Stimulated activated CD8-positive, alpha-beta memory T cell treated with anti-CD3 and anti-CD28 coated beads, Interleukin-12 subunit alpha, Interleukin-12 subunit beta, amount 100 ng/mL, for 24 hours (primary cell): ENCODE data around the gene TBRG4.

Source experiments
- DNase-seq: peaks from one replicate; pipeline ENCODE4 v3.0.0-alpha.2; 2020; ENCODE audit errors: extremely low read depth

TBRG4 gene

GRCh38 chr7:45055016-45055415 lies 56.5 kb downstream of the TBRG4 start:
- DNase-seq, result no peak

DNA sequence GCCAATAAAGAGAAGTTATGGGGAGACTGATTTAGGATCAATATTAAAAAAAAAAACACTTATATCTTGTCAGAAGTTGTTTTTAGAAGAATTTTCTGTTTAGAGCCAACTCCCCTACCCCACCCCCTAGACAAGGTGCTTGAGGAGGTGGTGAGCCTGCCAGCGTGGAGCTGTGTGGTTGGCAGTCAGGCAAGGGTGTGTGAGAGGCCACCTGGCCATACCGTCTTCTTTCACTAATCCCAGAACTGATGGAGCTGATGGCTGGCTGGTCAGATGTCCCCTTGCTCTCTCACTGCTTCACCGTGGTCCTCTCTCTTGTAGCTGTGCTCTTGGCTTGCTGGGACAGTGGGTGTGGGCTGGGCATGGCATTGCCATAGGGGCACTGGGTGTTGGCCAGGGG lies 57.1 kb downstream of the TBRG4 start:
- no peak for DNase-seq

GRCh38 chr7:45053941-45054340 lies 57.6 kb downstream of the TBRG4 start:
- DNase-seq, result no peak

DNA sequence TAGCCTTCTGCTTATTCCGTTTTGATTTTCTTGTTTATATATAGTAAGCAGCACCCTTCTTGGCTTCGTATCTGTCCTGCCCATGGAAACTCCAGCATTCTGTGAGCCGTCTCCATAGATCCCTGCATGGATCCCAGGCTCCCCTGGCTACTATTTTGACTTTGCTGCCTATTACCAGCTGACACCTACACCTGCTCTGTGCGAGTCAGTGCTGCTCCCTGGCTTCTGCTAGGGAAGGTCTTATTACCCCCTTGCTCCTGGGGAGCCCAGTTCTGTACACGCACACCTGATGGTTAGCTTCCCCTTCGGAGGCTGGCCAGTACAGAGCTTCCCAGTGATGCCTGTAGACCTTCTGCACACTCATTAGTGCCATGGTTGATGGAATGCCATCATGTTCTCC lies 58.1 kb downstream of the TBRG4 start:
- no peak for DNase-seq

DNA sequence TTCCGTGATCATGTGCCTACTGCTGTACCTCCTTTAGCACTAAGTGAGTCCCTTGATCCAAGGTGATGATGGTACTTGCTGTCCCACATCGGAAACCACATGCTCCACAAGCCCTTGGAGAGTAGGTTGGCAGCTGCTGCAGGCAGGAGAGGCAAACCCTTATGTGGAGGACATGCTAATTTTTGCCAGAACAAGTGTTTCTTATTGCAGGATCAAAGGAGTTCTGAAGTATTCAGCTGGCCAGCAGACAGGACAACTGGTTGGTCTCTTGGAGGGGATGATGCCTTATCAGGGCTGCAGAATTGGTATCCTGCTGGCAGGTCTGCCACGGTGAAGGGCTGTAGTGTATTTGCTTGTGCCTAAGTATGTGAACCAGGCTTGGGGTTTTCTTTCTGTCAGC lies 59.5 kb downstream of the TBRG4 start:
- no peak for DNase-seq

DNA sequence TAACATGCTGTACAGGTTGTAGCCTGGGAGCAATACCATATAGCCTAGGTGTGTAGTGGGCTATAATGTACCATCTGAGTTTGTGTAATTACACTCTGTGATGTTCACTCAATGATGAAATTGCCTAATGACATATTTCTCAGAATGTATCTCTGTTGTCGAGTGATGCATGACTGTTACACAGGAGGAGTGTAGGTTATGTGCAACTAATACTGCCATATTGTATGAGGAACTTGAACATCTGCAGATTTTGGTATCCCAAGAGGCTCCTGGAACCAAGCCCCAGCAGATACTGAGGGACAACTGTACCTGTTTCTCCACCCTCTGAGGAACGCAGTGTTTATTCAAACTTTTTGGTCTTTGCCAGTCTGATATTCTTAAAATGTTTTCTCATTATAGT lies 61.3 kb downstream of the TBRG4 start:
- DNase-seq, result no peak
